Mesothelial cell of epicardium (in vitro differentiated cells): ENCODE data around the gene SMIM43. TPM values are rescaled to one million over a fixed set of nuclear protein-coding genes. Genes with fewer than 3 reads are reported as not detected.

Source experiments
- DNase-seq, 2 experiments: peaks; one replicate each; pipeline ENCODE4 v3.0.0; 2021; ENCODE audit warnings: low spot score in 2 of 2; ENCODE audit not compliant: unreplicated experiment in 2 of 2
- H3K27ac Mint-ChIP-seq: 2 replicates; pipeline ENCODE4 v1.8.0; 2021; ENCODE audit warnings: mixed read lengths
- H3K27me3 Mint-ChIP-seq: 2 replicates; pipeline ENCODE4 v1.8.0; 2021; ENCODE audit warnings: low read depth, mixed read lengths
- H3K36me3 Mint-ChIP-seq: 2 replicates; pipeline ENCODE4 v1.8.0; 2021; ENCODE audit warnings: mixed read lengths
- H3K4me1 Mint-ChIP-seq: 2 replicates; pipeline ENCODE4 v1.8.0; 2021; ENCODE audit warnings: mixed read lengths
- H3K4me3 Mint-ChIP-seq: 2 replicates; pipeline ENCODE4 v1.8.0; 2021; ENCODE audit warnings: mild to moderate bottlenecking, moderate library complexity, mixed read lengths
- H3K9me3 Mint-ChIP-seq: 2 replicates; pipeline ENCODE4 v1.8.0; 2021; ENCODE audit warnings: mixed read lengths
- total RNA-seq: library from RNA; stranded (reverse); gene quantifications from 3 replicates; pipeline ENCODE4 v1.2.1, GENCODE V29; 2021
- TF ChIP-seq, protein P1 (sequence below): fragments of 200-600 bp; sonication (generic); IDR thresholded peaks from one replicate; pipeline ENCODE4 v1.5.0; 2021; ENCODE audit warnings: antibody characterized with exemption; ENCODE audit not compliant: unreplicated experiment

Gene SMIM43
- total RNA-seq, 1 donor from 2014 or later = not detected

DNA sequence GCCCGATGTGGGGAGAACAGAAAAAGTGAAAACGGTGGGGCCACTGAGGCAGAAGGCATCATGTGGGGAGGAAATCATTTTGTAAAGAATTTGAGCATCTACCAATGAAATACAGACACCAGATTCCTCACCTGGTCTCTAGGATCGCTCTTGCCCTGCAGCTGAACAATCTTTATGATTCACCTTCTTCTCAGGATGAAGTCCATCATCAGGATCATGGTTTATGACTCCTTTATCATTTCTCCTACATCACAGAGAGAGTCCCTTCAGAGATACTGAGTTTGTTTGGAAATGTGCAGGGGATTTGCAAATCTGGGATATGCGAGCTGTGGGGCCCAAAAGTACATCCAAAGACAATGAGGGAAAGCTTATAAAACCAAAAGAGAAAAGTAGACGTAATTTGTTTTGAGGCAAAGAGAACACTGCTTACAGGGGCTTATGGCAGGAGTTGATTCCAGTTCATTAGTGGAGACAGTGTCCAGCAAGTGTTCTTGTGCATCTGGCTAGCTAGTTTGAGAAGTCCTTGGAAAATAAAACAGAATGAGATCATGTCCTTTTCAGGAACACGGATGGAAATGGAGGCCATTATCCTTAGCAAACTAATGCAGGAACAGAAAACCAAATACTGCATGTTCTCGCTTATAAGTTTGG is 52.8 kb downstream of the SMIM43 start:
- Mint-ChIP-seq H3K4me3 (peak overlapping the region; percentile 51), H3K36me3 (no peaks in the 10 kb centered on the region)

DNA sequence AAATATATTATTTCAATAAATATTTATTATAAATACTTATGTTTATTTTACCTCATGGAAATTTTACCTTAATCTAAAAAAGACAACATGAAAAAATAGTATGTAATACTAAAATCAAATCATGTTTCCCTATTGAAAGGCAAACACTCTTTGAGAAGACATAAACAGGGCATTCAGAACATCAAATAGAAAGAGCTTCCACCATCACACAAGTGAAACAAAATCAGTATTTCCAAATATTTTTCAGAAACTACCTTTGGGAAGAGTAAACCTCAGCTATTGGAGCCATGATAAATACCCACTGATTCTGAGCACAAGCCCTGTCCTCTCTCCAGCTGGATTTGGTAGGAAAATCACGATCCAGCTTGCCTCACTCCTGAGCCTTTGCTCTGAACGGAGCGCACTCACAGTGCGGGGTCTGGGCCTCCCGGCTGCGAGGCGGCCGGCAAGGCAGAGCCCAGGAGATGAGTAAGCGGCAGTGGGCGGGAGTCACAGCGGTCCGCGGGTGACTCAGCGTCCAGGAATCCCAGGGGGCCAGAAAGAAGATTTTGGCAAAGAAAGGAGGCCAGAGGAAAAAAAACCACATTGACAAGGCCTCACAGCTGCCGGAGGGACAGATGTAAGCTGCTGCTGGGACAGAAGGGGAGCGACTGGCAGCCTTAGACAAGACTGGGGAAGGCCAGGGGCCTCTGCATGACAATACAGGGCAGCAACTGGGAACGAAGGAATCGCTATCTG is 53.5 kb downstream of the SMIM43 start:
- peak; percentile 73 to 82 for DNase-seq
- H3K9me3 Mint-ChIP-seq = peaks cover 3% of the 10 kb centered on the region
- TF ChIP-seq, protein P1, sequence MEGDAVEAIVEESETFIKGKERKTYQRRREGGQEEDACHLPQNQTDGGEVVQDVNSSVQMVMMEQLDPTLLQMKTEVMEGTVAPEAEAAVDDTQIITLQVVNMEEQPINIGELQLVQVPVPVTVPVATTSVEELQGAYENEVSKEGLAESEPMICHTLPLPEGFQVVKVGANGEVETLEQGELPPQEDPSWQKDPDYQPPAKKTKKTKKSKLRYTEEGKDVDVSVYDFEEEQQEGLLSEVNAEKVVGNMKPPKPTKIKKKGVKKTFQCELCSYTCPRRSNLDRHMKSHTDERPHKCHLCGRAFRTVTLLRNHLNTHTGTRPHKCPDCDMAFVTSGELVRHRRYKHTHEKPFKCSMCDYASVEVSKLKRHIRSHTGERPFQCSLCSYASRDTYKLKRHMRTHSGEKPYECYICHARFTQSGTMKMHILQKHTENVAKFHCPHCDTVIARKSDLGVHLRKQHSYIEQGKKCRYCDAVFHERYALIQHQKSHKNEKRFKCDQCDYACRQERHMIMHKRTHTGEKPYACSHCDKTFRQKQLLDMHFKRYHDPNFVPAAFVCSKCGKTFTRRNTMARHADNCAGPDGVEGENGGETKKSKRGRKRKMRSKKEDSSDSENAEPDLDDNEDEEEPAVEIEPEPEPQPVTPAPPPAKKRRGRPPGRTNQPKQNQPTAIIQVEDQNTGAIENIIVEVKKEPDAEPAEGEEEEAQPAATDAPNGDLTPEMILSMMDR = no peak
- H3K36me3 Mint-ChIP-seq = no peaks in the 10 kb centered on the region
- H3K4me3 Mint-ChIP-seq = peak overlapping the region; percentile 51
- peak overlapping the region; percentile 61 for H3K27ac Mint-ChIP-seq
- H3K27me3 Mint-ChIP-seq = no peaks in the 10 kb centered on the region
- peaks cover 15% of the 10 kb centered on the region for H3K4me1 Mint-ChIP-seq

More for the DNA sequence above, 52.8 kb downstream of the SMIM43 start:
- Mint-ChIP-seq H3K9me3 (peaks cover 3% of the 10 kb centered on the region), H3K27ac (peak overlapping the region; percentile 61), H3K27me3 (no peaks in the 10 kb centered on the region), H3K4me1 (peaks cover 15% of the 10 kb centered on the region)
- TF ChIP-seq, protein P1 = no peak
- DNase-seq = no peak

DNA sequence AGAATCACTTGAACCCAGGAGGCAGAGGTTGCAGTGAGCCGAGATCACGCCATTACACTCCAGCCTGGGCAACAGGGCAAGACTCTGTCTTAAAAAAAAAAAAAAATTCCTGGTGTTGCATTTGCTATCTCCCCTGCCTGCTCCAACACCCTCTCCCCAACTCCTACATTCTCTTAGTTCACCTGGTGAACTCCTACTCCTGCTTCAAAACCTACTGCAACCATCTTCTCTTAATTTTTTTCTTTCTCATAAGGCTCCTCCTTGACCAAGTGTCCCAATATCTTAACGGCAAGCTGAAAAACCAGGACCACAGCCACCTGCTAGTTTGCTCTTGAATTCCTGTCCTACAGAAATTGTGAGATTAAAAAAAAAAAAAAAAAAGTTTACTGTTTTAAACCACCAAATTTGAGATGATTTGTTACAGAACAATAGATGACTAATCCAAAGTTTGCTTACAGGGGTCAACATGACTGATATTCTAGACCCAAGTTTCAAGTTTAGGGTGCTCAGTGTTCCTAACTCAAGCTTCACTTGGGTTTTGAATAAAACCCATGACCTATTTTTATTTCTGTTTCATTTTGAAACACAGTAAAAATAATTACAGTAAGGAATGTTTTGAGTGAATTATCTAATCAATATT is 55.1 kb downstream of the SMIM43 start:
- Mint-ChIP-seq H3K27me3 (no peaks in the 10 kb centered on the region), H3K4me1 (peaks cover 15% of the 10 kb centered on the region), H3K9me3 (no peaks in the 10 kb centered on the region), H3K36me3 (no peaks in the 10 kb centered on the region), H3K4me3 (no peak overlapping the region), H3K27ac (no peak overlapping the region)
- no peak for DNase-seq
- TF ChIP-seq, protein P1 = no peak

Other genes starting within 250 kb of the SMIM43 start
- gene ANXA5, start 68.2 kb downstream of the SMIM43 start, total RNA-seq = 125 to 137 TPM (median 130 TPM) in 3 replicates
- 29.8 to 33.5 TPM (median 30.0 TPM) in 3 replicates for gene EXOSC9, start 36.2 kb upstream of the SMIM43 start, total RNA-seq
- 17.5 to 18.7 TPM (median 18.6 TPM) in 3 replicates for gene CCNA2, start 58.7 kb upstream of the SMIM43 start, total RNA-seq
- 19.8 to 21.2 TPM (median 20.0 TPM) in 3 replicates for gene BBS7, start 105.3 kb upstream of the SMIM43 start, total RNA-seq
- gene TRPC3, start 186.9 kb upstream of the SMIM43 start, total RNA-seq = 0.18 to 0.34 TPM (median 0.29 TPM) in 3 replicates